ENCODE measurements around the gene NUP160. TPM values are rescaled to one million over a fixed set of nuclear protein-coding genes. Genes with fewer than 3 reads are reported as not detected.
"Not testable (repeated sequence)": the region's sequence is repeated elsewhere in the genome, so short reads cannot be mapped to it uniquely, and the experiment has no call there.

Gene NUP160
- total and polyA plus RNA-seq, 2 of the 8 experiments (the other 6 are each of a cell fraction or from before 2014, with no cell fraction given) = 44.6 to 100 TPM

GRCh38 chr11:47759291-47759690 is 88.9 kb downstream of the NUP160 start:
- 87% methylated on average over 11 of the region's 11 CpGs; no CpG with 5 or more reads in 1 of the 2 experiments for WGBS, 2 experiments (ENCODE audit: extremely low coverage in 1 of 2, insufficient coverage in 1 of 2, insufficient read length in 1 of 2, insufficient replicate concordance in 2 of 2, low coverage in 1 of 2, low lambda C conversion rate in 2 of 2, missing lambda C conversion rate in 1 of 2)
- H3K36me3 ChIP-seq (ENCODE audit: control insufficient read depth in 2 of 4, insufficient read depth in 4 of 4, low read length in 3 of 4) = peaks cover 12 to 77% (median 40%) of the 10 kb centered on the region in 4 experiments
- H3K14ac ChIP-seq (ENCODE audit: insufficient read length); H3K4me1 ChIP-seq (replicated peaks in 1 of 4; ENCODE audit: control insufficient read depth in 3 of 4, insufficient read depth in 4 of 4, low read length in 3 of 4); H2BK15ac ChIP-seq (ENCODE audit: low read length); H3K4ac ChIP-seq (replicated peaks; ENCODE audit: insufficient read length, low read depth, low read length); H3K23me2 ChIP-seq (ENCODE audit: low read depth, low read length); H3K56ac ChIP-seq (replicated peaks; ENCODE audit: insufficient read length, low read depth, low read length); H2BK12ac ChIP-seq (ENCODE audit: low read depth, low read length); H2AK5ac ChIP-seq (ENCODE audit: low read depth, low read length); H3K27ac ChIP-seq (ENCODE audit: low read depth, low read length); H4K91ac ChIP-seq (replicated peaks; ENCODE audit: insufficient read length, low read length); H2AFZ ChIP-seq (ENCODE audit: low read length); H3K9me3 ChIP-seq (ENCODE audit: insufficient read depth in 2 of 2, low read depth in 1 of 2, low read length in 1 of 2); H3K4me2 ChIP-seq (ENCODE audit: insufficient read depth in 1 of 2, low read depth in 2 of 2, low read length in 2 of 2); H3K18ac ChIP-seq (ENCODE audit: extremely low read depth, low read length); H4K8ac ChIP-seq (ENCODE audit: extremely low read depth, insufficient read depth, low read length); H2BK5ac ChIP-seq (ENCODE audit: low read depth, low read length); H3K79me1 ChIP-seq (ENCODE audit: low read depth, low read length); H2BK20ac ChIP-seq (ENCODE audit: low read length); H3K23ac ChIP-seq (ENCODE audit: insufficient read length); DNase-seq (ENCODE audit: low read depth in 1 of 2, low spot score in 2 of 2); FAIRE-seq; H4K20me1 ChIP-seq (replicated peaks in 1 of 2; ENCODE audit: control insufficient read depth in 1 of 2, insufficient read depth in 2 of 2, low read length in 2 of 2); H3K4me3 ChIP-seq (ENCODE audit: extremely low read depth in 1 of 4, insufficient read depth in 2 of 4, low read depth in 3 of 4, low read length in 4 of 4); H2BK120ac ChIP-seq (replicated peaks; ENCODE audit: low read depth, low read length); H3K27me3 ChIP-seq (replicated peaks in 1 of 4; ENCODE audit: control insufficient read depth in 3 of 4, extremely low read depth in 1 of 4, insufficient read depth in 3 of 4, low read length in 3 of 4); H4K5ac ChIP-seq (ENCODE audit: insufficient read length, low read depth, low read length); H3K9ac ChIP-seq (replicated peaks in 1 of 4; ENCODE audit: extremely low read depth in 1 of 4, low read depth in 3 of 4, low read length in 3 of 4): not testable (repeated sequence)
- H3K79me2 ChIP-seq (ENCODE audit: control insufficient read depth in 1 of 2, insufficient read depth in 2 of 2, low read length in 2 of 2) = peaks cover 0 to 21% of the 10 kb centered on the region in 2 experiments; a peak in 2 of 4 replicates
- ChIA-PET POLR2A (ENCODE audit: partially characterized antibody) (interaction anchor here (0.7 to 2.9 kb wide), 6 partner anchors 10 to 83 kb away, joined by 3 to 13 read pairs (median 3); no protein-coding TSS in a partner anchor), CTCF (ENCODE audit: partially characterized antibody) (interaction anchor here (1.4 kb wide), 1 partner anchor 12 kb away, joined by 6 read pairs; no protein-coding TSS in a partner anchor)
